Activated B cell treated with CpG ODN at 0.5 μM for 24 hours (primary cell): ENCODE results near the gene MRFAP1L1. TPM values are rescaled to one million over a fixed set of nuclear protein-coding genes. Genes with fewer than 3 reads are reported as not detected.

Experiments used
- ATAC-seq: fragments of 200-7000 bp; cut with Tn5 transposase; one replicate; pipeline ENCODE4 v1.10.0; 2021; ENCODE audit warnings: low read depth, mild to moderate bottlenecking, moderate library complexity
- CTCF ChIA-PET: fragments of 350-600 bp; sonication (Branson Sonifier 250); formaldehyde crosslinking; loops from one replicate; lab custom pipeline; 2021; ENCODE audit warnings: antibody characterized with exemption; lab: Charles Lee
- POLR2A ChIA-PET: fragments of 350-600 bp; sonication (Branson Sonifier 250); formaldehyde crosslinking; loops from one replicate; lab custom pipeline; 2021; ENCODE audit warnings: antibody characterized with exemption; lab: Charles Lee
- DNase-seq: peaks from one replicate; pipeline ENCODE4 v3.0.0; 2022
- H3K27ac Mint-ChIP-seq: one replicate; pipeline ENCODE4 v1.8.0; 2020; ENCODE audit warnings: mixed read lengths
- H3K27me3 Mint-ChIP-seq: one replicate; pipeline ENCODE4 v1.8.0; 2021; ENCODE audit warnings: mixed read lengths
- H3K36me3 Mint-ChIP-seq: one replicate; pipeline ENCODE4 v1.8.0; 2021; ENCODE audit warnings: low read depth, mixed read lengths
- H3K4me1 Mint-ChIP-seq: one replicate; pipeline ENCODE4 v1.8.0; 2021; ENCODE audit warnings: mixed read lengths
- H3K4me3 Mint-ChIP-seq: one replicate; pipeline ENCODE4 v1.8.0; 2020; ENCODE audit warnings: mild to moderate bottlenecking, mixed read lengths
- H3K9me3 Mint-ChIP-seq: one replicate; pipeline ENCODE4 v1.8.0; 2020; ENCODE audit warnings: mixed read lengths
- intact Hi-C: fragments of 100-400 bp; cut with micrococcal nuclease; formaldehyde crosslinking; loops from one replicate; pipeline ENCODE4 v1.15.1; 2024
- total RNA-seq: library from RNA; stranded (reverse); gene quantifications from 2 replicates; pipeline ENCODE4 v1.2.3, GENCODE V29; 2022
- TF ChIP-seq, protein P1 (sequence below): fragments of 200-600 bp; IDR thresholded peaks from one replicate; pipeline ENCODE4 v1.8.0; 2022; ENCODE audit warnings: antibody characterized with exemption, mild to moderate bottlenecking

Gene MRFAP1L1
- total RNA-seq, 1 donor from 2014 or later: 39.1 TPM

DNA sequence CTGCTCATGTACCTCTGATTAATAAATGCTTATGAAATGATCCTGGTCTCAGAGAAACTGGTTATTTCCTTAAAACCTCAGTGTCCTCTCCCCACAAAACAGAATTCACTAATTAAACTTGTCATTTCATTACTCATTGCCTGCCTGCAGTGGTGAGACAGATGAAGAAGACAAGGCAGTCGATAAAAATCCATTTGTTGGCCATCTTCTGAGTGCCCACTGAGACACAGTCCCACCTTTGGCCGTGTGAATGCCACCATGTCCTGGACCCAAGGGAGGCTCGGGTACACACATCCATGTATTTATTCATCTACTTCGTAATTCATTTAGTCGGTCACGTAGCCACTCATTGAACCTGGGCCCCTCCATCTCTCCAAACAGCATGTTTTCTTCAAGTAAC, 12.5 kb downstream of the MRFAP1L1 start:
- Mint-ChIP-seq H3K9me3 (no peaks in the 10 kb centered on the region), H3K4me1 (peaks cover 10% of the 10 kb centered on the region), H3K27me3 (no peaks in the 10 kb centered on the region), H3K36me3 (peaks cover 27% of the 10 kb centered on the region), H3K4me3 (no peak overlapping the region), H3K27ac (no peak overlapping the region)
- TF ChIP-seq, protein P1, sequence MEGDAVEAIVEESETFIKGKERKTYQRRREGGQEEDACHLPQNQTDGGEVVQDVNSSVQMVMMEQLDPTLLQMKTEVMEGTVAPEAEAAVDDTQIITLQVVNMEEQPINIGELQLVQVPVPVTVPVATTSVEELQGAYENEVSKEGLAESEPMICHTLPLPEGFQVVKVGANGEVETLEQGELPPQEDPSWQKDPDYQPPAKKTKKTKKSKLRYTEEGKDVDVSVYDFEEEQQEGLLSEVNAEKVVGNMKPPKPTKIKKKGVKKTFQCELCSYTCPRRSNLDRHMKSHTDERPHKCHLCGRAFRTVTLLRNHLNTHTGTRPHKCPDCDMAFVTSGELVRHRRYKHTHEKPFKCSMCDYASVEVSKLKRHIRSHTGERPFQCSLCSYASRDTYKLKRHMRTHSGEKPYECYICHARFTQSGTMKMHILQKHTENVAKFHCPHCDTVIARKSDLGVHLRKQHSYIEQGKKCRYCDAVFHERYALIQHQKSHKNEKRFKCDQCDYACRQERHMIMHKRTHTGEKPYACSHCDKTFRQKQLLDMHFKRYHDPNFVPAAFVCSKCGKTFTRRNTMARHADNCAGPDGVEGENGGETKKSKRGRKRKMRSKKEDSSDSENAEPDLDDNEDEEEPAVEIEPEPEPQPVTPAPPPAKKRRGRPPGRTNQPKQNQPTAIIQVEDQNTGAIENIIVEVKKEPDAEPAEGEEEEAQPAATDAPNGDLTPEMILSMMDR: no peak
- ChIA-PET POLR2A (no interaction called here), CTCF (no interaction called here)
- intact Hi-C loops: no loop called here
- no peak for DNase-seq
- no peak for ATAC-seq

DNA sequence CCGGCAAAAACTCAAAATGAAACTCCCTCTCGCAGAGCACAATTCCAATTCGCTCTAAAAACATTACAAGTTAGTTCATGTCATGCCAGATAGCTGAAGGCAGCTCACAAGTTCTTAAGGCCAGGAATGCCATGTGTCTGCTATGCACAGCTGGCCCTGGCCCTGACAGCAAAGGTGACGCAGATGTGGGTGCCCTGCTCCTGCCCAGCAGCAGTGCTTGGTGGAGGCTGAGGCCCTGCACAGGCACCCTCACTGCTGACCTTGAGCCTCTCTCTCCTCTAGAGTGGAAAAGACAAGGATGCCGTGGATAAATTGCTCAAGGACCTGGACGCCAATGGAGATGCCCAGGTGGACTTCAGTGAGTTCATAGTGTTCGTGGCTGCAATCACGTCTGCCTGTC, 13.1 kb downstream of the MRFAP1L1 start:
- Mint-ChIP-seq H3K4me3 (no peak overlapping the region), H3K27ac (no peak overlapping the region), H3K9me3 (no peaks in the 10 kb centered on the region), H3K27me3 (no peaks in the 10 kb centered on the region), H3K36me3 (peaks cover 27% of the 10 kb centered on the region), H3K4me1 (peaks cover 10% of the 10 kb centered on the region)
- no peak for ATAC-seq
- DNase-seq: no peak
- intact Hi-C loops: no loop called here
- POLR2A ChIA-PET: no interaction called here
- CTCF ChIA-PET: no interaction called here
- TF ChIP-seq, protein P1: no peak

DNA sequence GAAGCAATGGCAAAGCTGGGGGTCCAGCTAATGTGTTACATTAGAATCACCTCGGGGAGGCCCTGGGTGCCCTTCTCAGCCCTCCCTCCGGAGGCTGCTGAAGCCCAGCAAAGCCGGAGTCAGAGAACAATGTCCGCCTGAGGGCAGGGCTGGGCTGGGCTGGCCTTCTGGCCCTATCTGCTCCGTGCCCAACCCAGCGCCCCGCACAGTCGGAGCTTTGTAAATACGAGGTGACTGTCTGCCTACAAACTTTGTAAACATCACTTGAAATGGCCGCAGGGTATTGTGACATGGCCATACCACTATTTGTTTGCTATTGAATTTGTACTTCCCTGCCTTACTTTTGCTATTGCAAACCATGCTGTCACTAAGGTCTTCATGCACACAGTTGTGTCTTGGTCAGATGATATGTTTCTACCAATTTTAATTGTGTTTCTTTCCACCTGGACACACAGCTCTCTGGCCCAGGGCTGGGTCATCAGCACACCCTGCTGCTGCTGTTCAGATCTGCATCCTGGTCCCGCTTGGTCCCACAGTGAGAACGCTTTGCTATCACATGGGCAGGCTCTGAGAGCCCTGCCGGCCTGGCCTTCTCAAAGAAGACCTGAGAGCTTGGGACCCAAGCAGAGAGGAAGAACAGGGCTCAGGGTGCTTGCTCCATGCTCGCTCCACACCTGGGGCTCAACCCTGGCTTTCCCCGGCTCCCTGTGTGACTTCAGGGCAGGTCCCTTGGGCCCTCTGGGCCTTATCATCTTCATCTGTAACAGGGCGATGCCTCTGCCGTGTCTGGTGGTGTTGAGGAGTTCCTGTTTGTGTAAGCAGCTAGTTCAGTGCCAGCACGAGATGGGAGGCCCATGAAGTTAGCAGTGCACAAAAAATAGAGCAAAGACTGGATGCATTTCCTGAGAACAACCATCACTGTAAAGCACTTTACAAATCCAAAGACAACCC, 13.7 kb downstream of the MRFAP1L1 start:
- H3K4me3 Mint-ChIP-seq: no peak overlapping the region
- intact Hi-C loops: no loop called here
- H3K27me3 Mint-ChIP-seq: no peaks in the 10 kb centered on the region
- peaks cover 10% of the 10 kb centered on the region for H3K4me1 Mint-ChIP-seq
- no peaks in the 10 kb centered on the region for H3K9me3 Mint-ChIP-seq
- peaks cover 23% of the 10 kb centered on the region for H3K36me3 Mint-ChIP-seq
- POLR2A ChIA-PET: no interaction called here
- H3K27ac Mint-ChIP-seq: no peak overlapping the region
- CTCF ChIA-PET: no interaction called here
- TF ChIP-seq, protein P1: no peak
- ATAC-seq (no peak), DNase-seq (no peak)

DNA sequence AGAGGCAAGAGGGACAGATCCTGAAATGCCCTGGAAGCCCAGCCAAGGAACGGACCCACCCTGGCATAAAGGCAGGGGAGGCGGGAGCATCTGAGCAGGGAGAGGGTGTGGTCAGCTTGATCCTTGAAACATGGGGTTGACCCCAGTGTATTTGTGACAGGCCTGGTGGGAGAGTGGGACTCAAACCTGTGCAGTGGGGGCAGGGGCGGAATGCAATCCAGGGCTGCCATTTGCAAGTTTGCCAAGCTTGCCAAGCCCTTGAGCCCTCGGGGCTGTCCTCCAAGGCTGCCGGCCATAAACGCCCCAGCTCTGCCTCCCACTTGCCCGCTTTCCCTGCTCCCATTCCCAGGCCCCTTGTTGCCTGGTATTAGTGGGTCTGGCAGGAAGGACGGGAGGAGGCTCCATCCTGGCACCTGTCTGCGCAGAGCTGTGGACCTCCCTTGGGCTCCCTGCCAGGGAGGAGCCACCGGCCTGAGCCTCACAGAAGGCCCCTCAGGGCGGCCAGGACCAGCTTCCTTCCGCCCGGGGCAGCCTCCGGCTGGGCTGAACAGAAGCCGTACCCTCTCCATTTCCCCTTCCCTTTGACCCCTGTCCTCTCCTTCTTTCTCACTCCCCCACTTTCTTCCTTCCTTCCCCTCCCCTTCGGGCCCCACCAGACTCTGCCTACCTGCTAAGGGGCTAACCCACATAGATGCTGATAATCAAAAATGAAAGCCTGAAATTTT, 15.3 kb downstream of the MRFAP1L1 start:
- Mint-ChIP-seq H3K4me1 (peaks cover 10% of the 10 kb centered on the region), H3K27ac (no peak overlapping the region), H3K4me3 (no peak overlapping the region), H3K36me3 (peaks cover 12% of the 10 kb centered on the region), H3K9me3 (no peaks in the 10 kb centered on the region), H3K27me3 (peaks cover 4% of the 10 kb centered on the region)
- POLR2A ChIA-PET: interaction anchor here (0.6 kb wide), 1 partner anchor 205 kb away, joined by 8 read pairs; no protein-coding TSS in a partner anchor
- ATAC-seq: no peak
- CTCF ChIA-PET: no interaction called here
- no peak for DNase-seq
- intact Hi-C loops: no loop called here
- TF ChIP-seq, protein P1: no peak
